RWPE2 (cell line): ENCODE results near the gene PLEKHG4.

ENCODE experiments used
- ATAC-seq: fragments of 200-7000 bp; cut with Tn5 transposase; 3 replicates; pipeline ENCODE4 v1.9.1; 2021; ENCODE audit warnings: low read depth
- DNase-seq: peaks from one replicate; pipeline ENCODE4 v3.0.0-alpha.2; 2020; ENCODE audit warnings: low spot score
- H3K27ac ChIP-seq: fragments of 450-650 bp; 2 replicates; pipeline ENCODE4 v1.5.1; 2017; ENCODE audit warnings: mild to moderate bottlenecking; ENCODE audit not compliant: poor library complexity, severe bottlenecking
- H3K27me3 ChIP-seq: fragments of 250-450 bp; sonication (Bioruptor Pico); 2 replicates; pipeline ENCODE4 v1.5.1; 2021; ENCODE audit warnings: mild to moderate bottlenecking, moderate library complexity; ENCODE audit not compliant: insufficient read depth, poor library complexity, severe bottlenecking
- H3K36me3 ChIP-seq: fragments of 250-450 bp; sonication (Bioruptor Pico); 2 replicates; pipeline ENCODE4 v1.5.1; 2020; ENCODE audit warnings: low read depth, mild to moderate bottlenecking, moderate library complexity
- H3K4me1 ChIP-seq: fragments of 250-450 bp; sonication (Bioruptor Pico); 2 replicates; pipeline ENCODE4 v1.5.1; 2021; ENCODE audit warnings: mild to moderate bottlenecking, moderate library complexity; ENCODE audit not compliant: insufficient read depth, poor library complexity, severe bottlenecking
- H3K4me3 ChIP-seq: fragments of 250-450 bp; sonication (Bioruptor Pico); 2 replicates; pipeline ENCODE4 v1.5.1; 2021; ENCODE audit warnings: mild to moderate bottlenecking, moderate library complexity; ENCODE audit not compliant: severe bottlenecking
- H3K9me3 ChIP-seq: fragments of 250-450 bp; sonication (Bioruptor Pico); 2 replicates; pipeline ENCODE4 v1.5.1; 2021; ENCODE audit warnings: mild to moderate bottlenecking, moderate library complexity; ENCODE audit not compliant: severe bottlenecking
- CTCF ChIP-seq: fragments of 450-650 bp; IDR thresholded peaks from one replicate; pipeline ENCODE4 v1.5.1; 2017; ENCODE audit warnings: mild to moderate bottlenecking, moderate library complexity; ENCODE audit not compliant: poor library complexity, severe bottlenecking

The PLEKHG4 gene

GRCh38 chr16:67260426-67261063 lies 18.8 kb upstream of the PLEKHG4 start:
- Histone ChIP-seq H3K27ac (no peak overlapping the region), H3K27me3 (no peaks in the 10 kb centered on the region)
- no peak for DNase-seq

GRCh38 chr16:67263201-67263600 lies 16.1 kb upstream of the PLEKHG4 start:
- Histone ChIP-seq H3K9me3 (no peaks in the 10 kb centered on the region), H3K27me3 (no peaks in the 10 kb centered on the region), H3K27ac (no peak overlapping the region), H3K4me1 (peaks cover under 1% of the 10 kb centered on the region), H3K36me3 (no peaks in the 10 kb centered on the region), H3K4me3 (no peak overlapping the region)
- ATAC-seq (no peak), DNase-seq (no peak)
- no peak for TF ChIP-seq CTCF

More at GRCh38 chr16:67260426-67261063, 18.8 kb upstream of the PLEKHG4 start:
- H3K9me3 ChIP-seq: no peaks in the 10 kb centered on the region
- H3K4me3 ChIP-seq: no peak overlapping the region
- peak; percentile 67 for TF ChIP-seq CTCF
- ATAC-seq: peak; percentile 51; the same call in 2 of the 3 replicates
- H3K36me3 ChIP-seq: no peaks in the 10 kb centered on the region; the same call in 1 of the 2 replicates
- no peaks in the 10 kb centered on the region for H3K4me1 ChIP-seq

GRCh38 chr16:67264277-67264676 lies 15.1 kb upstream of the PLEKHG4 start:
- H3K27ac ChIP-seq: no peak overlapping the region
- H3K4me3 ChIP-seq: no peak overlapping the region
- no peaks in the 10 kb centered on the region for H3K9me3 ChIP-seq
- no peak for DNase-seq
- H3K36me3 ChIP-seq: no peaks in the 10 kb centered on the region
- 0 out of 3 replicates have a peak, but pooled peaks have one; percentile 24 for ATAC-seq
- H3K27me3 ChIP-seq: no peaks in the 10 kb centered on the region
- peaks cover 2% of the 10 kb centered on the region for H3K4me1 ChIP-seq
- peak; percentile 5 for TF ChIP-seq CTCF

- no peak for TF ChIP-seq CTCF
These were observed 14.5 kb upstream of the PLEKHG4 start for GRCh38 chr16:67264866-67265265.

GRCh38 chr16:67265834-67266233 lies 13.5 kb upstream of the PLEKHG4 start:
- Histone ChIP-seq H3K9me3 (no peaks in the 10 kb centered on the region), H3K4me1 (peaks cover 2% of the 10 kb centered on the region), H3K36me3 (no peaks in the 10 kb centered on the region), H3K27ac (no peak overlapping the region), H3K27me3 (no peaks in the 10 kb centered on the region), H3K4me3 (no peak overlapping the region)
- no peak for TF ChIP-seq CTCF
- DNase-seq (peak; percentile 33), ATAC-seq (no peak; the same call in 2 of the 3 replicates)

More at GRCh38 chr16:67264866-67265265, 14.5 kb upstream of the PLEKHG4 start:
- DNase-seq (peak; percentile 13), ATAC-seq (no peak)
- Histone ChIP-seq H3K4me3 (no peak overlapping the region), H3K27ac (no peak overlapping the region), H3K27me3 (no peaks in the 10 kb centered on the region), H3K9me3 (no peaks in the 10 kb centered on the region), H3K36me3 (no peaks in the 10 kb centered on the region), H3K4me1 (peaks cover 2% of the 10 kb centered on the region)
